GM12878 (cell line): Measurements from ENCODE around the gene VPS8.

Experiments
- BACH1 ChIP-seq: fragments of 450-650 bp; IDR thresholded peaks from 2 replicates; pipeline ENCODE4 v1.6.1; 2017; ENCODE audit warnings: mild to moderate bottlenecking, borderline replicate concordance
- EZH2 ChIP-seq: IDR thresholded peaks from 2 replicates; pipeline ENCODE4 v1.6.1; 2012; ENCODE audit warnings: low read depth, mild to moderate bottlenecking, control low read depth, inconsistent platforms, low read length, borderline replicate concordance; ENCODE audit not compliant: control insufficient read depth
- MYC ChIP-seq: IDR thresholded peaks from 2 replicates; pipeline ENCODE4 v1.6.1; 2011; ENCODE audit warnings: mild to moderate bottlenecking, low read length, moderate library complexity, inconsistent platforms; ENCODE audit not compliant: insufficient read depth, insufficient replicate concordance, insufficient read length, severe bottlenecking
- POLR2A ChIP-seq: IDR thresholded peaks from 2 replicates; pipeline ENCODE4 v1.6.1; 2011; ENCODE audit warnings: low read depth, mild to moderate bottlenecking, low read length
- TF ChIP-seq, protein P1 (sequence below), 3 experiments: IDR thresholded peaks in 2 of 3; conservative IDR thresholded peaks in 1 of 3; 2 replicates each; pipeline ENCODE4 v1.5.1; 2011; ENCODE audit warnings: low read depth in 3 of 3, low read length in 3 of 3, mild to moderate bottlenecking in 3 of 3, control low read depth in 2 of 3, moderate library complexity in 2 of 3, inconsistent platforms in 1 of 3, mixed read lengths in 1 of 3; ENCODE audit not compliant: control insufficient read depth in 2 of 3, insufficient read depth in 1 of 3; ENCODE audit errors: extremely low read depth in 1 of 3
- TF ChIP-seq, protein P2 (sequence below): fragments of 450-650 bp; IDR thresholded peaks from 2 replicates; pipeline ENCODE4 v1.6.1; 2017; ENCODE audit warnings: mild to moderate bottlenecking, moderate library complexity
- TF ChIP-seq, protein P3 (sequence below): IDR thresholded peaks from 2 replicates; pipeline ENCODE4 v1.6.1; 2011; ENCODE audit warnings: mild to moderate bottlenecking, low read depth, low read length, moderate library complexity; ENCODE audit not compliant: insufficient replicate concordance
- TF ChIP-seq, protein P4 (sequence below): fragments of 150-350 bp; IDR thresholded peaks from 2 replicates; pipeline ENCODE4 v1.6.1; 2016; ENCODE audit warnings: low read depth, low read length

DNA sequence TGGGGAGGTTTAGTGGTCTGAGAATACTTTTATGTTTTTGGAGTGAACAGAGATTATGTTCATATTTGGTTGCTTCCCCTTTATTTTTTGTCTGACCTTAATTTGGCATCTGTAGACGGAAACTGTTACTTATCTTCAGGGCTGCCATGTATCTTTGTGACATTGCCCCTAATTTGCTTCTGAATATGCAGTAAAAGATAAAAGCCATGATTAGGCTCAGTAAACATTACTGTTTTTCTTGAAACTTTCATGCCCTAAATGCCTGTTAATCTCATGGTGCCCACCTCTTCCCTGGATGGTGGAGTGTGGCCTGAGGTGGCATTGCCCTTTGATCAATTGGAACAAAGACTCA, 234.2 kb downstream of the VPS8 start:
- TF ChIP-seq EZH2 (no peak), POLR2A (no peak), BACH1 (no peak), MYC (no peak)
- TF ChIP-seq, protein P1, sequence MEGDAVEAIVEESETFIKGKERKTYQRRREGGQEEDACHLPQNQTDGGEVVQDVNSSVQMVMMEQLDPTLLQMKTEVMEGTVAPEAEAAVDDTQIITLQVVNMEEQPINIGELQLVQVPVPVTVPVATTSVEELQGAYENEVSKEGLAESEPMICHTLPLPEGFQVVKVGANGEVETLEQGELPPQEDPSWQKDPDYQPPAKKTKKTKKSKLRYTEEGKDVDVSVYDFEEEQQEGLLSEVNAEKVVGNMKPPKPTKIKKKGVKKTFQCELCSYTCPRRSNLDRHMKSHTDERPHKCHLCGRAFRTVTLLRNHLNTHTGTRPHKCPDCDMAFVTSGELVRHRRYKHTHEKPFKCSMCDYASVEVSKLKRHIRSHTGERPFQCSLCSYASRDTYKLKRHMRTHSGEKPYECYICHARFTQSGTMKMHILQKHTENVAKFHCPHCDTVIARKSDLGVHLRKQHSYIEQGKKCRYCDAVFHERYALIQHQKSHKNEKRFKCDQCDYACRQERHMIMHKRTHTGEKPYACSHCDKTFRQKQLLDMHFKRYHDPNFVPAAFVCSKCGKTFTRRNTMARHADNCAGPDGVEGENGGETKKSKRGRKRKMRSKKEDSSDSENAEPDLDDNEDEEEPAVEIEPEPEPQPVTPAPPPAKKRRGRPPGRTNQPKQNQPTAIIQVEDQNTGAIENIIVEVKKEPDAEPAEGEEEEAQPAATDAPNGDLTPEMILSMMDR (IDR thresholded peaks at IDR 0.05 in 2 of 3, conservative IDR thresholded peaks at IDR 0.05 in 1 of 3; ENCODE audit: control insufficient read depth in 2 of 3, extremely low read depth in 1 of 3, insufficient read depth in 1 of 3, low read depth in 3 of 3, low read length in 3 of 3) = no peak
- TF ChIP-seq, protein P2, sequence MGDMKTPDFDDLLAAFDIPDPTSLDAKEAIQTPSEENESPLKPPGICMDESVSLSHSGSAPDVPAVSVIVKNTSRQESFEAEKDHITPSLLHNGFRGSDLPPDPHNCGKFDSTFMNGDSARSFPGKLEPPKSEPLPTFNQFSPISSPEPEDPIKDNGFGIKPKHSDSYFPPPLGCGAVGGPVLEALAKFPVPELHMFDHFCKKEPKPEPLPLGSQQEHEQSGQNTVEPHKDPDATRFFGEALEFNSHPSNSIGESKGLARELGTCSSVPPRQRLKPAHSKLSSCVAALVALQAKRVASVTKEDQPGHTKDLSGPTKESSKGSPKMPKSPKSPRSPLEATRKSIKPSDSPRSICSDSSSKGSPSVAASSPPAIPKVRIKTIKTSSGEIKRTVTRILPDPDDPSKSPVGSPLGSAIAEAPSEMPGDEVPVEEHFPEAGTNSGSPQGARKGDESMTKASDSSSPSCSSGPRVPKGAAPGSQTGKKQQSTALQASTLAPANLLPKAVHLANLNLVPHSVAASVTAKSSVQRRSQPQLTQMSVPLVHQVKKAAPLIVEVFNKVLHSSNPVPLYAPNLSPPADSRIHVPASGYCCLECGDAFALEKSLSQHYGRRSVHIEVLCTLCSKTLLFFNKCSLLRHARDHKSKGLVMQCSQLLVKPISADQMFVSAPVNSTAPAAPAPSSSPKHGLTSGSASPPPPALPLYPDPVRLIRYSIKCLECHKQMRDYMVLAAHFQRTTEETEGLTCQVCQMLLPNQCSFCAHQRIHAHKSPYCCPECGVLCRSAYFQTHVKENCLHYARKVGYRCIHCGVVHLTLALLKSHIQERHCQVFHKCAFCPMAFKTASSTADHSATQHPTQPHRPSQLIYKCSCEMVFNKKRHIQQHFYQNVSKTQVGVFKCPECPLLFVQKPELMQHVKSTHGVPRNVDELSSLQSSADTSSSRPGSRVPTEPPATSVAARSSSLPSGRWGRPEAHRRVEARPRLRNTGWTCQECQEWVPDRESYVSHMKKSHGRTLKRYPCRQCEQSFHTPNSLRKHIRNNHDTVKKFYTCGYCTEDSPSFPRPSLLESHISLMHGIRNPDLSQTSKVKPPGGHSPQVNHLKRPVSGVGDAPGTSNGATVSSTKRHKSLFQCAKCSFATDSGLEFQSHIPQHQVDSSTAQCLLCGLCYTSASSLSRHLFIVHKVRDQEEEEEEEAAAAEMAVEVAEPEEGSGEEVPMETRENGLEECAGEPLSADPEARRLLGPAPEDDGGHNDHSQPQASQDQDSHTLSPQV = no peak
- TF ChIP-seq, protein P3, sequence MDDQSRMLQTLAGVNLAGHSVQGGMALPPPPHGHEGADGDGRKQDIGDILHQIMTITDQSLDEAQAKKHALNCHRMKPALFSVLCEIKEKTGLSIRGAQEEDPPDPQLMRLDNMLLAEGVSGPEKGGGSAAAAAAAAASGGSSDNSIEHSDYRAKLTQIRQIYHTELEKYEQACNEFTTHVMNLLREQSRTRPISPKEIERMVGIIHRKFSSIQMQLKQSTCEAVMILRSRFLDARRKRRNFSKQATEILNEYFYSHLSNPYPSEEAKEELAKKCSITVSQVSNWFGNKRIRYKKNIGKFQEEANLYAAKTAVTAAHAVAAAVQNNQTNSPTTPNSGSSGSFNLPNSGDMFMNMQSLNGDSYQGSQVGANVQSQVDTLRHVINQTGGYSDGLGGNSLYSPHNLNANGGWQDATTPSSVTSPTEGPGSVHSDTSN = no peak
- TF ChIP-seq, protein P4, sequence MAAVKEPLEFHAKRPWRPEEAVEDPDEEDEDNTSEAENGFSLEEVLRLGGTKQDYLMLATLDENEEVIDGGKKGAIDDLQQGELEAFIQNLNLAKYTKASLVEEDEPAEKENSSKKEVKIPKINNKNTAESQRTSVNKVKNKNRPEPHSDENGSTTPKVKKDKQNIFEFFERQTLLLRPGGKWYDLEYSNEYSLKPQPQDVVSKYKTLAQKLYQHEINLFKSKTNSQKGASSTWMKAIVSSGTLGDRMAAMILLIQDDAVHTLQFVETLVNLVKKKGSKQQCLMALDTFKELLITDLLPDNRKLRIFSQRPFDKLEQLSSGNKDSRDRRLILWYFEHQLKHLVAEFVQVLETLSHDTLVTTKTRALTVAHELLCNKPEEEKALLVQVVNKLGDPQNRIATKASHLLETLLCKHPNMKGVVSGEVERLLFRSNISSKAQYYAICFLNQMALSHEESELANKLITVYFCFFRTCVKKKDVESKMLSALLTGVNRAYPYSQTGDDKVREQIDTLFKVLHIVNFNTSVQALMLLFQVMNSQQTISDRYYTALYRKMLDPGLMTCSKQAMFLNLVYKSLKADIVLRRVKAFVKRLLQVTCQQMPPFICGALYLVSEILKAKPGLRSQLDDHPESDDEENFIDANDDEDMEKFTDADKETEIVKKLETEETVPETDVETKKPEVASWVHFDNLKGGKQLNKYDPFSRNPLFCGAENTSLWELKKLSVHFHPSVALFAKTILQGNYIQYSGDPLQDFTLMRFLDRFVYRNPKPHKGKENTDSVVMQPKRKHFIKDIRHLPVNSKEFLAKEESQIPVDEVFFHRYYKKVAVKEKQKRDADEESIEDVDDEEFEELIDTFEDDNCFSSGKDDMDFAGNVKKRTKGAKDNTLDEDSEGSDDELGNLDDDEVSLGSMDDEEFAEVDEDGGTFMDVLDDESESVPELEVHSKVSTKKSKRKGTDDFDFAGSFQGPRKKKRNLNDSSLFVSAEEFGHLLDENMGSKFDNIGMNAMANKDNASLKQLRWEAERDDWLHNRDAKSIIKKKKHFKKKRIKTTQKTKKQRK = no peak
